Measurements from ENCODE around the gene TBCE. TPM values are rescaled to one million over a fixed set of nuclear protein-coding genes. Genes with fewer than 3 reads are reported as not detected.

The TBCE gene
- total RNA-seq, 2 experiments from 2014 or later: 7.0 to 8.4 TPM

DNA sequence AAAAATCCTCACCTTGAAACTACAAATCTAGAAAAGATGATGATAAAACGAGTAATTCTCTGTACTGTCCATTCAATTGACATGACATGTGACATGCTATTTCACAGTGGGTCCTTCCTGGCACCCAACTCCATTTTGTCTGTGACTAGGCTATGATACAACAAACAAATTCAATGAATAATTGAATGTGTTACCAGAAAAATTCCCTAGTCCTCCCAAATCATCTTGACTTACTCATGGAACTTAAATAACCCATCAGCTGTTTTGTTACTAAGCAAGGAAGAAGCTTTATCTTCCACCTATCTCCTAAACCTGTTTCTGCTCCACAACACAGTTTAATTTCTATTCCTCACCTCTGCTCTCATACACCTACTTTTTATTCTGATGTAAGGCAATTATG is 106.6 kb downstream of the TBCE start:
- Mint-ChIP-seq H3K4me3 (no peak overlapping the region), H3K27ac (no peak overlapping the region), H3K27me3 (no peaks in the 10 kb centered on the region), H3K9me3 (no peaks in the 10 kb centered on the region), H3K4me1 (ENCODE audit: low read depth) (no peaks in the 10 kb centered on the region), H3K36me3 (ENCODE audit: low read depth) (peaks cover 41% of the 10 kb centered on the region)
- Histone ChIP-seq H3K36me3 (ENCODE audit: insufficient read depth, low read length) (peaks cover 5% of the 10 kb centered on the region), H3K4me1 (ENCODE audit: insufficient read depth, low read length) (no peaks in the 10 kb centered on the region), H3K4me3 (ENCODE audit: low read length) (no peak overlapping the region), H3K27ac (ENCODE audit: low read depth in 1 of 2, low read length in 2 of 2) (no peak overlapping the region), H3K9me3 (ENCODE audit: control insufficient read depth in 1 of 2, insufficient read depth in 1 of 2, low read length in 2 of 2) (no peaks in the 10 kb centered on the region), H3K27me3 (ENCODE audit: control insufficient read depth in 1 of 2, insufficient read depth in 2 of 2, low read length in 2 of 2) (no peaks in the 10 kb centered on the region)
- CTCF ChIA-PET: interaction anchor here (0.6 kb wide), 1 partner anchor 620 kb away, joined by 3 read pairs; no protein-coding TSS in a partner anchor
- DNase-seq (no peak), ATAC-seq (ENCODE audit: poor library complexity) (no peak)
- intact Hi-C loops (cut with DNase I, micrococcal nuclease): no loop called here
- no peak for TF ChIP-seq CTCF (IDR thresholded peaks at IDR 0.05)
- POLR2A ChIA-PET: no interaction called here

- Histone ChIP-seq H3K4me3 (ENCODE audit: low read length) (no peak overlapping the region), H3K9me3 (ENCODE audit: control insufficient read depth in 1 of 2, insufficient read depth in 1 of 2, low read length in 2 of 2) (no peaks in the 10 kb centered on the region), H3K27me3 (ENCODE audit: control insufficient read depth in 1 of 2, insufficient read depth in 2 of 2, low read length in 2 of 2) (no peaks in the 10 kb centered on the region), H3K27ac (ENCODE audit: low read depth in 1 of 2, low read length in 2 of 2) (no peak overlapping the region), H3K36me3 (ENCODE audit: insufficient read depth, low read length) (peaks cover 37% of the 10 kb centered on the region), H3K4me1 (ENCODE audit: insufficient read depth, low read length) (no peaks in the 10 kb centered on the region)
- ATAC-seq (ENCODE audit: poor library complexity) (no peak), DNase-seq (no peak)
- H3K27me3 Mint-ChIP-seq: no peaks in the 10 kb centered on the region
- no peaks in the 10 kb centered on the region for H3K4me1 Mint-ChIP-seq (ENCODE audit: low read depth)
- H3K36me3 Mint-ChIP-seq (ENCODE audit: low read depth): peaks cover 58% of the 10 kb centered on the region
- no peak overlapping the region for H3K27ac Mint-ChIP-seq
- no peak overlapping the region for H3K4me3 Mint-ChIP-seq
- intact Hi-C loops (cut with DNase I, micrococcal nuclease): no loop called here
- H3K9me3 Mint-ChIP-seq: peaks cover 2% of the 10 kb centered on the region
- ChIA-PET CTCF (no interaction called here), POLR2A (no interaction called here)
- no peak for TF ChIP-seq CTCF (IDR thresholded peaks at IDR 0.05)
Measured at GRCh38 chr1:235483090-235483489, 115.9 kb downstream of the TBCE start.

DNA sequence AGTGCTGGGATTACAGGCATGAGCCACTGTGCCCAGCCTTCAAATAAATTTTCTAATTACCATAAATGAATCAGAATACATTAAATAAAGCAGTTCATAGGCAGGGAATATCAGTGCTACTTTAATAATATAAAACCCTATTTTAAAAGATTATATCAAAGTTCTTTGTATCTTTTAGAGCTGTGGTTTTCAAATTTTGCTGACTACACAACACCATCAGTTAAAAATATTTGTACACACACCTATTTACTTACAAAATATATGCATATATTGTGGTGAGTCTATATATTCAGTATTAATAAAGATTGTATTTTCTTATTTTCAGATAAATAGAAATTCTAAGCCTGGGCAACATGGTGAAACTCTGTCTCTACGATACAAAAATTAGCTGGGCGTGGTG is 118.3 kb downstream of the TBCE start:
- Mint-ChIP-seq H3K4me3 (no peak overlapping the region), H3K27ac (no peak overlapping the region), H3K9me3 (peaks cover 2% of the 10 kb centered on the region), H3K36me3 (ENCODE audit: low read depth) (peaks cover 48% of the 10 kb centered on the region), H3K4me1 (ENCODE audit: low read depth) (no peaks in the 10 kb centered on the region), H3K27me3 (no peaks in the 10 kb centered on the region)
- Histone ChIP-seq H3K27ac (ENCODE audit: low read depth in 1 of 2, low read length in 2 of 2) (no peak overlapping the region), H3K4me3 (ENCODE audit: low read length) (no peak overlapping the region), H3K36me3 (ENCODE audit: insufficient read depth, low read length) (peaks cover 23% of the 10 kb centered on the region), H3K4me1 (ENCODE audit: insufficient read depth, low read length) (no peaks in the 10 kb centered on the region), H3K9me3 (ENCODE audit: control insufficient read depth in 1 of 2, insufficient read depth in 1 of 2, low read length in 2 of 2) (no peaks in the 10 kb centered on the region), H3K27me3 (ENCODE audit: control insufficient read depth in 1 of 2, insufficient read depth in 2 of 2, low read length in 2 of 2) (no peaks in the 10 kb centered on the region)
- ATAC-seq (ENCODE audit: poor library complexity): no peak
- ChIA-PET POLR2A (no interaction called here), CTCF (no interaction called here)
- TF ChIP-seq CTCF (IDR thresholded peaks at IDR 0.05): no peak
- no peak for DNase-seq
- intact Hi-C loops (cut with DNase I, micrococcal nuclease): no loop called here
